HepG2 (cell line): Measurements from ENCODE around the gene SPG7. TPM values are rescaled to one million over a fixed set of nuclear protein-coding genes. Genes with fewer than 3 reads are reported as not detected.
A peak's percentile ranks its signal among the peaks of the same experiment; 100 is the strongest.

Source experiments
- DNMT1 ChIP-seq: sonication (generic); formaldehyde crosslinking; IDR thresholded peaks from 2 replicates; pipeline ENCODE4 v1.5.1; 2020; ENCODE audit warnings: mild to moderate bottlenecking, missing genetic modification reagents
- DR1 ChIP-seq: sonication (generic); formaldehyde crosslinking; IDR thresholded peaks from 2 replicates; pipeline ENCODE4 v1.8.0; 2021; ENCODE audit warnings: mild to moderate bottlenecking, missing genetic modification reagents, inconsistent platforms
- EED ChIP-seq: sonication (generic); formaldehyde crosslinking; IDR thresholded peaks from 2 replicates; pipeline ENCODE4 v1.5.0; 2020; ENCODE audit warnings: mild to moderate bottlenecking, missing genetic modification reagents
- ESRRA ChIP-seq: sonication (generic); formaldehyde crosslinking; IDR thresholded peaks from 2 replicates; pipeline ENCODE4 v1.5.1; 2020; ENCODE audit warnings: mild to moderate bottlenecking, low read depth, missing genetic modification reagents
- HNRNPL ChIP-seq: fragments of 200-400 bp; formaldehyde crosslinking; IDR thresholded peaks from 2 replicates; pipeline ENCODE4 v1.6.1; 2017; ENCODE audit warnings: mild to moderate bottlenecking, low read depth, low read length
- KDM2A ChIP-seq: sonication (generic); formaldehyde crosslinking; IDR thresholded peaks from 2 replicates; pipeline ENCODE4 v1.4.0; 2020; ENCODE audit warnings: low read depth, missing genetic modification reagents, borderline replicate concordance
- KDM4B ChIP-seq: sonication (generic); formaldehyde crosslinking; IDR thresholded peaks from 2 replicates; pipeline ENCODE4 v1.4.0; 2020; ENCODE audit warnings: missing genetic modification reagents
- LBX2 ChIP-seq: sonication (generic); formaldehyde crosslinking; IDR thresholded peaks from 2 replicates; pipeline ENCODE4 v1.5.0; 2020; ENCODE audit warnings: missing genetic modification reagents, mild to moderate bottlenecking, borderline replicate concordance
- MAFG ChIP-seq: sonication (generic); formaldehyde crosslinking; IDR thresholded peaks from 2 replicates; pipeline ENCODE4 v1.5.1; 2020; ENCODE audit warnings: mild to moderate bottlenecking, missing genetic modification reagents
- MIER2 ChIP-seq: IDR thresholded peaks from 2 replicates; pipeline ENCODE4 v1.6.1; 2016; ENCODE audit warnings: missing biosample characterization, missing genetic modification reagents
- NAIF1 ChIP-seq: sonication (generic); formaldehyde crosslinking; IDR thresholded peaks from 2 replicates; pipeline ENCODE4 v1.5.0; 2020; ENCODE audit warnings: mild to moderate bottlenecking, missing genetic modification reagents, borderline replicate concordance
- NFRKB ChIP-seq: fragments of 450-650 bp; IDR thresholded peaks from 2 replicates; pipeline ENCODE4 v1.6.1; 2017
- RFX3 ChIP-seq: IDR thresholded peaks from 2 replicates; pipeline ENCODE4 v1.6.1; 2016; ENCODE audit warnings: missing biosample characterization, missing genetic modification reagents
- SIN3A ChIP-seq: IDR thresholded peaks from 2 replicates; pipeline ENCODE4 v1.6.1; 2011; ENCODE audit warnings: low read depth, mild to moderate bottlenecking, control low read depth, low read length, borderline replicate concordance
- TEAD3 ChIP-seq: optimal IDR thresholded peaks from 2 replicates; pipeline ENCODE3; 2016; ENCODE audit warnings: borderline replicate concordance
- ZEB1 ChIP-seq: IDR thresholded peaks from 2 replicates; pipeline ENCODE4 v1.6.1; 2012; ENCODE audit warnings: mild to moderate bottlenecking, low read depth, inconsistent platforms; ENCODE audit not compliant: insufficient replicate concordance
- ZIK1 ChIP-seq: sonication (generic); formaldehyde crosslinking; IDR thresholded peaks from 2 replicates; pipeline ENCODE4 v1.5.0; 2020; ENCODE audit warnings: mild to moderate bottlenecking, low read depth, missing genetic modification reagents, borderline replicate concordance
- ZMYM2 ChIP-seq: sonication (generic); formaldehyde crosslinking; IDR thresholded peaks from 2 replicates; pipeline ENCODE4 v1.8.0; 2022; ENCODE audit warnings: mild to moderate bottlenecking, missing genetic modification reagents
- ZNF101 ChIP-seq: sonication (generic); formaldehyde crosslinking; IDR thresholded peaks from 2 replicates; pipeline ENCODE4 v1.4.0; 2020; ENCODE audit warnings: mild to moderate bottlenecking, low read depth, missing genetic modification reagents, borderline replicate concordance
- ZNF121 ChIP-seq: sonication (generic); formaldehyde crosslinking; IDR thresholded peaks from 2 replicates; pipeline ENCODE4 v1.5.0; 2020; ENCODE audit warnings: mild to moderate bottlenecking, missing genetic modification reagents
- ZNF3 ChIP-seq: IDR thresholded peaks from 2 replicates; pipeline ENCODE4 v1.7.0; 2017; ENCODE audit warnings: inconsistent platforms
- ZNF33B ChIP-seq: sonication (generic); formaldehyde crosslinking; IDR thresholded peaks from 2 replicates; pipeline ENCODE4 v1.5.1; 2020; ENCODE audit warnings: mild to moderate bottlenecking, missing genetic modification reagents
- ZNF350 ChIP-seq: sonication (generic); formaldehyde crosslinking; IDR thresholded peaks from 2 replicates; pipeline ENCODE4 v1.4.0; 2020; ENCODE audit warnings: mild to moderate bottlenecking, low read depth, missing genetic modification reagents, borderline replicate concordance
- ZNF589 ChIP-seq: sonication (generic); formaldehyde crosslinking; conservative IDR thresholded peaks from 2 replicates; pipeline ENCODE4 v1.8.0; 2022; ENCODE audit warnings: mild to moderate bottlenecking, moderate library complexity, missing genetic modification reagents
- ZNF749 ChIP-seq: sonication (generic); formaldehyde crosslinking; IDR thresholded peaks from 2 replicates; pipeline ENCODE4 v1.8.0; 2022; ENCODE audit warnings: mild to moderate bottlenecking, missing genetic modification reagents, moderate library complexity, borderline replicate concordance
- ZNF772 ChIP-seq: sonication (generic); formaldehyde crosslinking; IDR thresholded peaks from 2 replicates; pipeline ENCODE4 v1.5.0; 2020; ENCODE audit warnings: mild to moderate bottlenecking, missing genetic modification reagents
- ZZZ3 ChIP-seq: sonication (generic); formaldehyde crosslinking; IDR thresholded peaks from 2 replicates; pipeline ENCODE4 v1.4.0; 2020; ENCODE audit warnings: missing genetic modification reagents, mild to moderate bottlenecking, borderline replicate concordance
- polyA plus RNA-seq, 8 experiments: library from polyadenylated mRNA; depleted of rRNA in 3 of 8; stranded (reverse) in 7 of 8; unstranded in 1 of 8; fragments of >200 nt; fragmentation: Illumina TruSeq in 4 of 8; extraction: Trizol in 4 of 8; gene quantifications; 2 replicates each; pipeline versions ENCODE4 v1.2.1 to v1.2.3, GENCODE V29; 2011 to 2016; ENCODE audit warnings: low read depth in 4 of 8, missing spikeins in 1 of 8, mixed read lengths in 1 of 8; ENCODE audit not compliant: insufficient read depth in 1 of 8
- total RNA-seq, 5 experiments: library from RNA; depleted of rRNA; stranded (reverse); fragments of >200 nt; fragmentation: Illumina TruSeq; extraction: Trizol; gene quantifications; 2 replicates each; pipeline ENCODE4 v1.2.3, GENCODE V29; 2016; ENCODE audit warnings: low read depth in 1 of 5
- TF ChIP-seq, protein P1 (sequence below): sonication (generic); formaldehyde crosslinking; IDR thresholded peaks from 2 replicates; pipeline ENCODE4 v1.8.1; 2023; ENCODE audit warnings: mild to moderate bottlenecking, missing genetic modification reagents
- TF ChIP-seq, protein P2 (sequence below): sonication (generic); formaldehyde crosslinking; conservative IDR thresholded peaks from 2 replicates; pipeline ENCODE4 v1.4.0; 2020; ENCODE audit warnings: missing genetic modification reagents
- TF ChIP-seq, protein P3 (sequence below): sonication (generic); formaldehyde crosslinking; IDR thresholded peaks from 2 replicates; pipeline ENCODE4 v1.8.0; 2022; ENCODE audit warnings: mild to moderate bottlenecking, missing genetic modification reagents, borderline replicate concordance

SPG7 gene
- total and polyA plus RNA-seq, 2 of the 13 experiments (the other 11 are each of a cell fraction or from before 2014, with no cell fraction given): 66.0 to 136 TPM

DNA sequence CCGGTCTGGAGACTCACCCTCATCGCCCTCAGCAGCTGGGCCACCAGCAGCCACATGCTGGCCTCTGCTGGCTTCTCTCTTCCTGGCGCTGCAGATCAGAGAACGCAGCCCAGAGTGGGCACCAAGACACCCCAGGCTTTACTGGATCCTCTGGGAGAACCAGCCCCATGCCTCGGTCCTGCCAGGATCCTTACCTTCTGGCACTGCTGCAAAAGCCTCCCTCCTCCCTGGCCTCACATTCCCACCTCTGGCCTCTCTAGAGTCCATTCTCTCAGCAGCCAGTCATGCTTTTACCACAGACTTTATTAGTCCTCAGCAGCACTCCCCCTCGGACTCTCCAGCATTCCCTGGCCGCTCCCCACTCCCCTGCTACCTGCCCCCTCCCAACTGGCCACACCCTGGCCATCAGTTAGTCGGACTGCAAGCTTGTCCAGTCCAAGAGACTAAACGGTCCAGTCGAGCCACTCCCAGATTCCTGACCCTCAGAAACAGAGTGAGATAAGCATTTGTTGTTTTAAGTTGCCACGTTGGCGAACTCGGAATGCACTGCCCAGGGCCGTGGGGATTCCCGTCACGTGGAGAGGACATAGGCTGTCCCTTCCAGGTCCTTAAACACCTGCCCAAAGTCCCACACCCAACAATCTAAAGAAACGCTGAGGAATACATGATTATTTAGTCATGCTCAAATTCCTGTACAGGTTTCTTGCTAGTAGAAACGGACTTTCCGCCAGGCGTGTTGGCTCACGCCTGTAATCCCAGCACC is 5.9 kb upstream of the SPG7 start (continued):
- TF ChIP-seq ZNF121 (CRISPR knock-in tag) (peak; percentile 62), MIER2 (CRISPR knock-in tag) (no peak), DNMT1 (CRISPR knock-in tag) (no peak), NFRKB (no peak), ZNF3 (CRISPR knock-in tag) (peak; percentile 91), ZIK1 (CRISPR knock-in tag) (no peak), ZNF749 (CRISPR knock-in tag) (no peak), ZNF33B (no peak), ZNF101 (CRISPR knock-in tag) (no peak), EED (CRISPR knock-in tag) (no peak), KDM2A (no peak), RFX3 (CRISPR knock-in tag) (no peak), ZZZ3 (CRISPR knock-in tag) (no peak), KDM4B (CRISPR knock-in tag) (no peak), ESRRA (no peak), ZEB1 (no peak), SIN3A (no peak), LBX2 (CRISPR knock-in tag) (no peak), HNRNPL (no peak), ZMYM2 (CRISPR knock-in tag) (no peak), DR1 (CRISPR knock-in tag) (no peak), ZNF350 (CRISPR knock-in tag) (peak; percentile 12; the same call in 1 of the 2 replicates), ZNF772 (CRISPR knock-in tag) (no peak), ZNF589 (CRISPR knock-in tag) (no peak), NAIF1 (CRISPR knock-in tag) (no peak), TEAD3 (peak; percentile 54), MAFG (no peak)
- TF ChIP-seq, protein P1, sequence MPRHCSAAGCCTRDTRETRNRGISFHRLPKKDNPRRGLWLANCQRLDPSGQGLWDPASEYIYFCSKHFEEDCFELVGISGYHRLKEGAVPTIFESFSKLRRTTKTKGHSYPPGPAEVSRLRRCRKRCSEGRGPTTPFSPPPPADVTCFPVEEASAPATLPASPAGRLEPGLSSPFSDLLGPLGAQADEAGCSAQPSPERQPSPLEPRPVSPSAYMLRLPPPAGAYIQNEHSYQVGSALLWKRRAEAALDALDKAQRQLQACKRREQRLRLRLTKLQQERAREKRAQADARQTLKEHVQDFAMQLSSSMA (CRISPR knock-in tag): no peak
- TF ChIP-seq, protein P2, sequence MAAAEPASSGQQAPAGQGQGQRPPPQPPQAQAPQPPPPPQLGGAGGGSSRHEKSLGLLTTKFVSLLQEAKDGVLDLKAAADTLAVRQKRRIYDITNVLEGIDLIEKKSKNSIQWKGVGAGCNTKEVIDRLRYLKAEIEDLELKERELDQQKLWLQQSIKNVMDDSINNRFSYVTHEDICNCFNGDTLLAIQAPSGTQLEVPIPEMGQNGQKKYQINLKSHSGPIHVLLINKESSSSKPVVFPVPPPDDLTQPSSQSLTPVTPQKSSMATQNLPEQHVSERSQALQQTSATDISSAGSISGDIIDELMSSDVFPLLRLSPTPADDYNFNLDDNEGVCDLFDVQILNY: no peak
- TF ChIP-seq, protein P3, sequence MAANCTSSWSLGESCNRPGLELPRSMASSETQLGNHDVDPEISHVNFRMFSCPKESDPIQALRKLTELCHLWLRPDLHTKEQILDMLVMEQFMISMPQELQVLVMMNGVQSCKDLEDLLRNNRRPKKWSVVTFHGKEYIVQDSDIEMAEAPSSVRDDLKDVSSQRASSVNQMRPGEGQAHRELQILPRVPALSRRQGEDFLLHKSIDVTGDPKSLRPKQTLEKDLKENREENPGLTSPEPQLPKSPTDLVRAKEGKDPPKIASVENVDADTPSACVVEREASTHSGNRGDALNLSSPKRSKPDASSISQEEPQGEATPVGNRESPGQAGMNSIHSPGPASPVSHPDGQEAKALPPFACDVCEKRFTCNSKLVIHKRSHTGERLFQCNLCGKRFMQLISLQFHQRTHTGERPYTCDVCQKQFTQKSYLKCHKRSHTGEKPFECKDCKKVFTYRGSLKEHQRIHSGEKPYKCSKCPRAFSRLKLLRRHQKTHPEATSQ (CRISPR knock-in tag): no peak
